ENCODE measurements around the gene PLCB2.

DNA sequence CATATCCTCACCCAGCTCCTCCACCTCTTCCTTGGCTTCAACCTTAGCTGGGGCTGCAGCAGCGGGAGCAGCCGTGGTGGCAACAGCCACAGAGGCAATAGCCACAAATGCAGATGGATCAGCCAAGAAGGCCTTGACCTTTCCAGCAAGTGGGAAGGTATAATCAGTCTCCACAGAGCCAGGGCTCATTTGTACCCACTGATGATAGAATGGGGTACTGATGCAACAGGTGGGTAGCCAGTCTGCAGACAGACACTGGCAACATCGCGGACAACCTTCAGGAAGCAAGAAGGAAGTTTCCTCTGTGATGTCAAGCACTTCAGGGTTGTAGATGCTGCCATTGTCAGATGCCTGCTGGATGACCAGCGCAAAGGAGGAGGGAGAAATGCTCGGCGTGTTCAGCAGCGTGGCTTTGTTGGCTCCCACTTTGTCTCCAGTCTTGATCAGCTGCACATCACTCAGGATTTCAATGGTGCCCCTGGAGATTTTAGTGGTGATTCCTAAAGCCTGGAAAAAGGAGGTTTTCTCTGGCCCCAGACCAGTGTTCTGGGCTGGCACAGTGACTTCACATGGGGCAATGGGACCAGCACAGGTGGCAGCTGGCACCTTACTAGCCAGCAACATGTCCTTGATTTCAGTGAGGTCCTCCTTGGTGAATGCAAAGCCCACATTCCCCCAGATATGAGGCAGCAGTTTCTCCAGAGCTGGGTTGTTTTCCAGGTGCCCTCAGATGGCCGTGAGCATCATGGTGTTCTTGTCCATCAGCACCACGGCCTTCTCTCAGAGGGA is 4.8 kb upstream of the PLCB2 start:
- TF ChIP-seq EZH2 (IDR thresholded peaks at IDR 0.05; ENCODE audit: borderline replicate concordance, low read depth, low read length), result no peak
- TF ChIP-seq USF2 (CRISPR knock-in tag; IDR thresholded peaks at IDR 0.05), result no peak
- TF ChIP-seq RAD21 (CRISPR knock-in tag; conservative IDR thresholded peaks at IDR 0.05 in 1 of 2, IDR thresholded peaks at IDR 0.05 in 1 of 2), result no peak
- TF ChIP-seq SREBF2 (CRISPR knock-in tag; IDR thresholded peaks at IDR 0.05), result no peak
- TF ChIP-seq ZNF217 (CRISPR knock-in tag; IDR thresholded peaks at IDR 0.05), result no peak
- TF ChIP-seq SMC3 (conservative IDR thresholded peaks at IDR 0.05; ENCODE audit: insufficient read depth, low read depth, low read length), result no peak
- no peak for TF ChIP-seq CTCF (IDR thresholded peaks at IDR 0.05 in 2 of 3, conservative IDR thresholded peaks at IDR 0.05 in 1 of 3; ENCODE audit: insufficient read depth in 2 of 3, low read depth in 1 of 3, low read length in 3 of 3)
- no peak for TF ChIP-seq ZNF121 (CRISPR knock-in tag; conservative IDR thresholded peaks at IDR 0.05)
- no peak for TF ChIP-seq NKRF (IDR thresholded peaks at IDR 0.05; ENCODE audit: borderline replicate concordance)
- TF ChIP-seq SPI1 (IDR thresholded peaks at IDR 0.05; ENCODE audit: borderline replicate concordance, low read depth, low read length), result no peak
- TF ChIP-seq SLC30A9 (CRISPR knock-in tag; IDR thresholded peaks at IDR 0.05), result no peak
